ENCODE results near the gene ZBTB20.

- TF ChIP-seq, protein P1, sequence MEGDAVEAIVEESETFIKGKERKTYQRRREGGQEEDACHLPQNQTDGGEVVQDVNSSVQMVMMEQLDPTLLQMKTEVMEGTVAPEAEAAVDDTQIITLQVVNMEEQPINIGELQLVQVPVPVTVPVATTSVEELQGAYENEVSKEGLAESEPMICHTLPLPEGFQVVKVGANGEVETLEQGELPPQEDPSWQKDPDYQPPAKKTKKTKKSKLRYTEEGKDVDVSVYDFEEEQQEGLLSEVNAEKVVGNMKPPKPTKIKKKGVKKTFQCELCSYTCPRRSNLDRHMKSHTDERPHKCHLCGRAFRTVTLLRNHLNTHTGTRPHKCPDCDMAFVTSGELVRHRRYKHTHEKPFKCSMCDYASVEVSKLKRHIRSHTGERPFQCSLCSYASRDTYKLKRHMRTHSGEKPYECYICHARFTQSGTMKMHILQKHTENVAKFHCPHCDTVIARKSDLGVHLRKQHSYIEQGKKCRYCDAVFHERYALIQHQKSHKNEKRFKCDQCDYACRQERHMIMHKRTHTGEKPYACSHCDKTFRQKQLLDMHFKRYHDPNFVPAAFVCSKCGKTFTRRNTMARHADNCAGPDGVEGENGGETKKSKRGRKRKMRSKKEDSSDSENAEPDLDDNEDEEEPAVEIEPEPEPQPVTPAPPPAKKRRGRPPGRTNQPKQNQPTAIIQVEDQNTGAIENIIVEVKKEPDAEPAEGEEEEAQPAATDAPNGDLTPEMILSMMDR (IDR thresholded peaks at IDR 0.05) = no peak
- no peak for TF ChIP-seq POLR2A (IDR thresholded peaks at IDR 0.05)
These were observed 862.4 kb downstream of the ZBTB20 start for GRCh38 chr3:114284644-114285043.
